Activated T-cell treated with anti-CD3 and anti-CD28 coated beads, Interleukin-2, amount 50 U/mL, for 4 hours (primary cell): ENCODE results near the gene OR52N1. TPM values are rescaled to one million over a fixed set of nuclear protein-coding genes. Genes with fewer than 3 reads are reported as not detected.

ENCODE experiments used
- ATAC-seq, 2 donors: fragments of 200-7000 bp; cut with Tn5 transposase; one replicate each; pipeline ENCODE4 v1.10.0; 2021
- DNase-seq: peaks from one replicate; pipeline ENCODE4 v3.0.0-alpha.2; 2020
- H3K27me3 Mint-ChIP-seq: one replicate; pipeline ENCODE4 v1.8.0; 2021; ENCODE audit warnings: low read depth, mixed read lengths
- H3K36me3 Mint-ChIP-seq: one replicate; pipeline ENCODE4 v1.8.0; 2022; ENCODE audit warnings: mixed read lengths; ENCODE audit not compliant: insufficient read depth
- H3K4me1 Mint-ChIP-seq: one replicate; pipeline ENCODE4 v1.8.0; 2021; ENCODE audit warnings: low read depth, mixed read lengths
- H3K4me3 Mint-ChIP-seq: one replicate; pipeline ENCODE4 v1.8.0; 2021; ENCODE audit warnings: mild to moderate bottlenecking, moderate library complexity, mixed read lengths
- H3K9me3 Mint-ChIP-seq: one replicate; pipeline ENCODE4 v1.8.0; 2021; ENCODE audit warnings: mixed read lengths
- total RNA-seq, 3 donors: library from RNA; stranded (reverse); gene quantifications; one replicate each; pipeline ENCODE4 v1.2.1, GENCODE V29; 2021

Gene OR52N1
- total RNA-seq, 3 donors from 2014 or later: not detected

DNA sequence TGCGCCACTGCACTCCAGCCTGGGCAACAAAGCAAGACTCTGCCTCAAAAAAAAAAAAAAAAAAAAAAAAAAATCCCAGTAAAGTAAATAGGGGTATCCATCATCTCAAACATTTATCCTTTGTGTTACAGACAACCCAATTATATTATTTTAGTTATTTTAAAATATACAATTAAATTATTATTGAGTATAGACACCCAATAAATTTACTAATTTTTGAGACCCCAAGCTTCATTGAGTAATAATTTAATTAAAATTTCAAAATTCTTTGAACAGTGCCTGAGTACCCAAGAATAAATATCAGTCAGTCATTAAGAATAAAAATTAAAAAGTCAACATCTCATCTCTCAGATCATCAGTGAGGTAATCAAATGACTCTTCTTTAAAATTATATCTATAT lies 37.1 kb downstream of the OR52N1 start, which contains the start of gene OR52N4:
OR52N4 (plus strand) TSS at position 301 of the 400 bp plus-strand sequence. CDS start 498 bp downstream, outside the sequence.
- DNase-seq: no peak
- Mint-ChIP-seq H3K9me3 (no peaks in the 10 kb centered on the region), H3K4me1 (no peaks in the 10 kb centered on the region), H3K36me3 (peaks cover 2% of the 10 kb centered on the region), H3K4me3 (no peak within 1 kb of the TSS), H3K27me3 (no peaks in the 10 kb centered on the region)
- no peak for ATAC-seq

DNA sequence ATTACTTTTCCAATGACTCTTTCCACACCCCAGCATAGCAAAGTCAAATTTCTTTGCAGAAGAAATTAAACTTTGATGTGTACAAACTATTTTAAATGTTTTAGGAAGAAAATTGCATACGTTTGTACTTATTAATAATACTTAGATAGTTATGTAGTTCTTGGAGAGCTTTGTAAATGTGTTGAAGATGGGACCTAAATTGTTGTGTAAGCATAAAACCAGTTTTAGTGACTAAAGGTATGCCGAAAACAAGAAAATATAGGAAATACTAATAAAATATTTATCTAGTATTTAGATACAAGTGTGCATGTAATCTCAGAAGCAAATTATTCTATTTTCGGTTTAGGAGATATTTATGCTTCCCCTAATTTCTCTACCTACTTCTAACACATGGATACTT lies 41.2 kb downstream of the OR52N1 start:
- DNase-seq (no peak), ATAC-seq (no peak)
- H3K4me1 Mint-ChIP-seq: no peaks in the 10 kb centered on the region
- H3K4me3 Mint-ChIP-seq: no peak overlapping the region
- H3K9me3 Mint-ChIP-seq: no peaks in the 10 kb centered on the region
- no peaks in the 10 kb centered on the region for H3K27me3 Mint-ChIP-seq
- H3K36me3 Mint-ChIP-seq: no peaks in the 10 kb centered on the region

DNA sequence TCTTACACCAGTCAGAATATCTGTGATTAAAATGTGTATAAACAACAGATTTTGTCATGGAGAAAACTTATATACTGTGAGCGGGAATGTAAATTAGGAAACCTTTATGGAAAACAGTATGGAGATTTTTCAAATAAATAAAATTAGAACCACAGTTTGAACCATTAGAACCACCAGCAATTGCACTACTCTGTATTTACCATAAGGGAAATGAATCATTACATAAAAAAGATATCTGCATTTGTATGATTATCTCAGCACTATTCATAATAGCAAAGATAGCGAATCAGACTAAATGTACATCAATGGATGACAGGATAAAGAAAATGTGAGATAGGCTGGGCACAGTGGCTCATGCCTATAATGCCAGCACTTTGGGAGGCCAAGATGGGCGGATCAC lies 44.5 kb downstream of the OR52N1 start:
- Mint-ChIP-seq H3K36me3 (no peaks in the 10 kb centered on the region), H3K4me3 (no peak overlapping the region), H3K27me3 (no peaks in the 10 kb centered on the region), H3K4me1 (no peaks in the 10 kb centered on the region), H3K9me3 (peaks cover 7% of the 10 kb centered on the region)
- ATAC-seq: no peak
- no peak for DNase-seq

DNA sequence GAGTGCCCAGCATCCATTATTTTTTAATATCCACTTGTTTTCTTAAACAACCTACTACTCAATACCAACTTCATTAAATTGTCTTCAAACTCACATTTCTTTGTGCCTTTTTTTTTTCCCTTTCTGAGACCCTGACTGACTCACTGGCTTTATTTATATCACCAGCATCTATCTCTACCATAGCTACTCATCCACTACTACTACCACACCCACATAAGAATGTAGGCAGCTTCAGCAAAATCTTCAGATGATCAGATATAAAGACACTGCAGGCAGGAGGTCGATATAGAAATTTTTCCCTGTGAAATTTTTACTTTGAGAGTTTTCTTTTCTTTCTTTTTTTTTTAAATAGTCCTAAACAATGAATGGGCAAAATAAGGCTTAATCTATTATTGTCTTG lies 52.6 kb downstream of the OR52N1 start:
- Mint-ChIP-seq H3K36me3 (peaks cover 4% of the 10 kb centered on the region), H3K9me3 (peaks cover 21% of the 10 kb centered on the region), H3K27me3 (peaks cover 6% of the 10 kb centered on the region), H3K4me3 (no peak overlapping the region), H3K4me1 (no peaks in the 10 kb centered on the region)
- no peak for ATAC-seq
- DNase-seq: no peak

DNA sequence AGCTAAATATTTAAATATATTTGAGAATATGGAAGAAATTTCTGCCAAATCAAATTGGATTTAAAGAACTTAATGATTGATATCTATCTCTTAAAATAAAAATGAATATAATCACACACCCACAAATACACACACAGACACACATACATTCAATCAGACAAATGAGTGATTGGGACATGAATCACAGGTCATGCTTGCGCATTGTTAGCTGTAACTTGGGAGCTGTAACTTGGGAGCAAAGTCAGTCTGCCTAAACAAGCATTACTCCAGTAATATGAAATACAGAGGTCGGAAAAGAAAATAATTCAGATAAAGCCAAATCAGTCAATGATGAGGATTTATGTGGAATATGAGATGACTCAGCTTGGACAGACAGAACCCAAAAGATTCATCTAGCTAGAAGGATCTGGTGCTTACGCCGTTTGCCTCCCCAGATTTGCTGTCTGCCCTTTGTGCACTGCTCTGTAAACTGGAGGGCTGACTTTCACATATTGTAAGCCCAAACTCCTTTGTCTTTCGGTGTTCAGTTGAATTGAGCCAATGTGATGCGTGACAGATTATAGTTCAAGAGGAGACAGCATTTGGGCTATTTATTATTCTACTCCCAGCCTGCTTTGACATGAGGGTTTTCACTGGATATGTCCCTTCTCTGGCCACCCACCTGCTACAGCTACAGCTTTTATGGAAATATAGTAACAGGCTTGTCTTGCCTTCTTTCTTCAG lies 53.2 kb downstream of the OR52N1 start:
- H3K9me3 Mint-ChIP-seq: peaks cover 21% of the 10 kb centered on the region
- no peaks in the 10 kb centered on the region for H3K4me1 Mint-ChIP-seq
- peaks cover 4% of the 10 kb centered on the region for H3K36me3 Mint-ChIP-seq
- ATAC-seq: no peak
- H3K4me3 Mint-ChIP-seq: no peak overlapping the region
- peaks cover 6% of the 10 kb centered on the region for H3K27me3 Mint-ChIP-seq
- DNase-seq: no peak

DNA sequence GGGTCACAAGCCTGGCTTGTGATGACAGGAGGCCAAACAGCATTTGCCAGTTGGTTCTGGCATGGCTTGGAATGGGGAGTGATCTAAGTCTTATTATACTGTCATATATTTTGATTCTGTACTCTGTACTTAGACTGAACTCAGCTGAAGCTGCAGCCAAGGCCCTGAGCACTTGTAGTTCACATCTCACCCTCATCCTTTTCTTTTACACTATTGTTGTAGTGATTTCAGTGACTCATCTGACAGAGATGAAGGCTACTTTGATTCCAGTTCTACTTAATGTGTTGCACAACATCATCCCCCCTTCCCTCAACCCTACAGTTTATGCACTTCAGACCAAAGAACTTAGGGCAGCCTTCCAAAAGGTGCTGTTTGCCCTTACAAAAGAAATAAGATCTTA lies 54.0 kb downstream of the OR52N1 start:
- Mint-ChIP-seq H3K4me3 (no peak overlapping the region), H3K27me3 (peaks cover 6% of the 10 kb centered on the region), H3K36me3 (peaks cover 4% of the 10 kb centered on the region), H3K9me3 (peaks cover 19% of the 10 kb centered on the region), H3K4me1 (no peaks in the 10 kb centered on the region)
- DNase-seq (no peak), ATAC-seq (no peak)

Other genes starting within 250 kb of the OR52N1 start
- not detected for gene OR52H1, start 242.7 kb downstream of the OR52N1 start, total RNA-seq
- gene OR52B6, start 210.4 kb downstream of the OR52N1 start, total RNA-seq: not detected
- under 1 TPM in 2 of 3 donors, not detected in 1; 0.14 to 0.30 TPM for gene TRIM6, start 194.6 kb downstream of the OR52N1 start, total RNA-seq
- gene TRIM34, start 166.3 kb downstream of the OR52N1 start, total RNA-seq: 1 to 10 TPM; 1.2 to 2.4 (median 1.6) TPM
- gene TRIM5, start 106.2 kb downstream of the OR52N1 start, total RNA-seq: 1 to 10 TPM; 5.0 to 8.7 (median 5.2) TPM
- gene TRIM22, start 101.5 kb downstream of the OR52N1 start, total RNA-seq: 10 to 100 TPM; 25.0 to 53.3 (median 41.1) TPM
- not detected for gene OR56B1, start 54.8 kb downstream of the OR52N1 start, total RNA-seq
- gene OR52N4, start 37.0 kb downstream of the OR52N1 start, total RNA-seq: not detected
- gene OR52N5, start 7.9 kb downstream of the OR52N1 start, total RNA-seq: not detected
- not detected for gene OR52N2, start 17.7 kb upstream of the OR52N1 start, total RNA-seq
- not detected for gene OR52E6, start 50.6 kb upstream of the OR52N1 start, total RNA-seq
- gene OR52E8, start 66.4 kb upstream of the OR52N1 start, total RNA-seq: not detected
- gene OR52E4, start 89.4 kb upstream of the OR52N1 start, total RNA-seq: not detected
- gene OR52E5, start 101.9 kb upstream of the OR52N1 start, total RNA-seq: not detected
- gene OR56A3, start 151.0 kb upstream of the OR52N1 start, total RNA-seq: not detected
- not detected for gene OR56A5, start 177.2 kb upstream of the OR52N1 start, total RNA-seq
- not detected for gene OR52L1, start 195.7 kb upstream of the OR52N1 start, total RNA-seq
- not detected for gene OR56A4, start 215.7 kb upstream of the OR52N1 start, total RNA-seq
- not detected for gene OR56A1, start 239.5 kb upstream of the OR52N1 start, total RNA-seq